Upper lobe of right lung (tissue), 1 donor: ENCODE measurements around the gene CAPZB. TPM values are rescaled to one million over a fixed set of nuclear protein-coding genes. Genes with fewer than 3 reads are reported as not detected.

Experiments used
- ATAC-seq: fragments of 200-7000 bp; cut with Tn5 transposase; one replicate; pipeline ENCODE4 v1.9.1; 2020; ENCODE audit warnings: mild to moderate bottlenecking, moderate library complexity
- DNase-seq: peaks from one replicate; pipeline ENCODE4 v3.0.0-alpha.2; 2020
- H3K27ac ChIP-seq: fragments of 200-600 bp; one replicate; pipeline ENCODE4 v1.8.0; 2022
- H3K27me3 ChIP-seq: fragments of 200-600 bp; one replicate; pipeline ENCODE4 v1.8.0; 2022; ENCODE audit warnings: mild to moderate bottlenecking
- H3K36me3 ChIP-seq: fragments of 200-600 bp; one replicate; pipeline ENCODE4 v1.8.0; 2022
- H3K4me1 ChIP-seq: fragments of 200-600 bp; one replicate; pipeline ENCODE4 v1.8.0; 2022
- H3K4me3 ChIP-seq: fragments of 200-600 bp; one replicate; pipeline ENCODE4 v1.8.0; 2022; ENCODE audit warnings: mild to moderate bottlenecking
- H3K9me3 ChIP-seq: fragments of 200-600 bp; one replicate; pipeline ENCODE4 v1.8.0; 2022
- intact Hi-C: fragments of 100-400 bp; cut with DNase I; formaldehyde crosslinking; loops from one replicate; pipeline ENCODE4 v1.11.0; 2022
- total RNA-seq: library from RNA; stranded (reverse); fragmentation: NEBNext Ultra II Directional; extraction: Animal tissue kit (Norgen Biotek cat#: 25700); gene quantifications from one replicate; pipeline ENCODE4 v1.2.1, GENCODE V29; 2021
- TF ChIP-seq, protein P1 (sequence below): fragments of 200-600 bp; IDR thresholded peaks from one replicate; pipeline ENCODE4 v1.8.0; 2022; ENCODE audit warnings: antibody characterized with exemption
- donor health status: DM: no; HTN: yes; CAD: no; lungs with severe emphysema.

Gene CAPZB
- total RNA-seq, 1 donor from 2014 or later, result 237 TPM

DNA sequence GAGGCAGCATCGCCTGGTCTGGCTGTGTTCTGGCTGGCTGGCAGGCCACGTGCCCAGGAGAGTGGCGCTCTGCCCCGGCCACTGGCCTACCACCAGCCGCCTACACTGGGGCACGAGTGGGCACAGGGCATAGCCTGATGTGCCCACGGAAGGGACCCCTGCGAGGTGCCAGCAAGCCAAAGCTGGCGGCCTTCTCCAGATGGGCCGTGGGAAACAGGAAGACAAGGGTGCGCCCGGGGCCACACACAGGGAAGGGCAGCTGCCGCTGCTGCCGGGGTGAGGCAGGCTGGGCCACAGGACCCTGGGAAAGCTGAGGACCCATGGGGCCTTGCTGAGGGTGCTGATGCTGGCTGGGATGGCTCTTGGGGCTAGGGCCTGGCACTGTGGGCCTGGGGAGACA lies 132.5 kb downstream of the CAPZB start:
- Histone ChIP-seq H3K9me3 (no peaks in the 10 kb centered on the region), H3K27ac (no peak overlapping the region), H3K4me1 (no peaks in the 10 kb centered on the region), H3K4me3 (no peak overlapping the region), H3K27me3 (no peaks in the 10 kb centered on the region), H3K36me3 (peaks cover 77% of the 10 kb centered on the region)
- TF ChIP-seq, protein P1, sequence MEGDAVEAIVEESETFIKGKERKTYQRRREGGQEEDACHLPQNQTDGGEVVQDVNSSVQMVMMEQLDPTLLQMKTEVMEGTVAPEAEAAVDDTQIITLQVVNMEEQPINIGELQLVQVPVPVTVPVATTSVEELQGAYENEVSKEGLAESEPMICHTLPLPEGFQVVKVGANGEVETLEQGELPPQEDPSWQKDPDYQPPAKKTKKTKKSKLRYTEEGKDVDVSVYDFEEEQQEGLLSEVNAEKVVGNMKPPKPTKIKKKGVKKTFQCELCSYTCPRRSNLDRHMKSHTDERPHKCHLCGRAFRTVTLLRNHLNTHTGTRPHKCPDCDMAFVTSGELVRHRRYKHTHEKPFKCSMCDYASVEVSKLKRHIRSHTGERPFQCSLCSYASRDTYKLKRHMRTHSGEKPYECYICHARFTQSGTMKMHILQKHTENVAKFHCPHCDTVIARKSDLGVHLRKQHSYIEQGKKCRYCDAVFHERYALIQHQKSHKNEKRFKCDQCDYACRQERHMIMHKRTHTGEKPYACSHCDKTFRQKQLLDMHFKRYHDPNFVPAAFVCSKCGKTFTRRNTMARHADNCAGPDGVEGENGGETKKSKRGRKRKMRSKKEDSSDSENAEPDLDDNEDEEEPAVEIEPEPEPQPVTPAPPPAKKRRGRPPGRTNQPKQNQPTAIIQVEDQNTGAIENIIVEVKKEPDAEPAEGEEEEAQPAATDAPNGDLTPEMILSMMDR, result no peak
- intact Hi-C loops, result no loop called here
- DNase-seq (no peak), ATAC-seq (no peak)

- Histone ChIP-seq H3K4me3 (no peak overlapping the region), H3K4me1 (no peaks in the 10 kb centered on the region), H3K9me3 (no peaks in the 10 kb centered on the region), H3K27me3 (no peaks in the 10 kb centered on the region), H3K27ac (no peak overlapping the region), H3K36me3 (peaks cover 72% of the 10 kb centered on the region)
- DNase-seq (no peak), ATAC-seq (no peak)
- intact Hi-C loops, result no loop called here
- TF ChIP-seq, protein P1, result no peak
These were observed 133.5 kb downstream of the CAPZB start for GRCh38 chr1:19351873-19352272.

GRCh38 chr1:19350566-19350965 lies 134.8 kb downstream of the CAPZB start:
- no peak for ATAC-seq
- H3K27me3 ChIP-seq, result no peaks in the 10 kb centered on the region
- no peaks in the 10 kb centered on the region for H3K9me3 ChIP-seq
- TF ChIP-seq, protein P1, result no peak
- no peak overlapping the region for H3K27ac ChIP-seq
- H3K36me3 ChIP-seq, result peaks cover 60% of the 10 kb centered on the region
- H3K4me1 ChIP-seq, result no peaks in the 10 kb centered on the region
- H3K4me3 ChIP-seq, result no peak overlapping the region
- intact Hi-C loops, result no loop called here
- DNase-seq, result no peak

DNA sequence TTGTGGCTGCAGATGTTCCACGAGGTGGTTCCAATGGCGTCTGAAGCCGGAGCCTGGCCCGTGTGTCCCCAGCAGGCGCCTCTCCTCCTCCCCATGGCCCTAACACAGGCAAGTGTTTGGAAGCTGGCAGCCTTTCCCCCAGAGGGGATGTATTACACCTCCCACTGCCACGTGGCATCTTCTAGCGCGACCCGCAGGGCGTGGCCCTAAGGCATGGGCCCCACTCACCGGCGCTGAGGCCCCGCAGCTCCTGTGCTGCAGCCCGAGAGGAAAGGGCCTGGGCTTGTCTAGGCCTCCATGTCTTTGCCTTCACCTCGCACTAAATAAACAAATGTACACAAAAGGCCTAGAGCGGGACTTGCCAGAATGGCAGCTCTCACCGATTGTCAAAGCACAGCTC lies 135.3 kb downstream of the CAPZB start:
- H3K9me3 ChIP-seq, result no peaks in the 10 kb centered on the region
- no peak overlapping the region for H3K4me3 ChIP-seq
- DNase-seq (no peak), ATAC-seq (no peak)
- intact Hi-C loops, result no loop called here
- no peak overlapping the region for H3K27ac ChIP-seq
- no peaks in the 10 kb centered on the region for H3K27me3 ChIP-seq
- H3K4me1 ChIP-seq, result no peaks in the 10 kb centered on the region
- H3K36me3 ChIP-seq, result peaks cover 60% of the 10 kb centered on the region
- TF ChIP-seq, protein P1, result no peak

- no peaks in the 10 kb centered on the region for H3K9me3 ChIP-seq
- ATAC-seq (no peak), DNase-seq (no peak)
- H3K27ac ChIP-seq, result no peak overlapping the region
- intact Hi-C loops, result no loop called here
- peaks cover 59% of the 10 kb centered on the region for H3K36me3 ChIP-seq
- no peaks in the 10 kb centered on the region for H3K4me1 ChIP-seq
- no peak overlapping the region for H3K4me3 ChIP-seq
- H3K27me3 ChIP-seq, result no peaks in the 10 kb centered on the region
- TF ChIP-seq, protein P1, result no peak
These were observed 136.7 kb downstream of the CAPZB start for GRCh38 chr1:19348441-19349198.
